CD4-positive, alpha-beta memory T cell (primary cell): ENCODE data around the gene RAB43. TPM values are rescaled to one million over a fixed set of nuclear protein-coding genes. Genes with fewer than 3 reads are reported as not detected.

Experiments
- CTCF ChIA-PET: fragments of 350-600 bp; sonication (Branson Sonifier 250); formaldehyde crosslinking; loops from one replicate; lab custom pipeline; 2021; ENCODE audit warnings: inconsistent platforms; ENCODE audit not compliant: partially characterized antibody; lab: Charles Lee
- POLR2A ChIA-PET: fragments of 350-600 bp; sonication (Branson Sonifier 250); formaldehyde crosslinking; loops from one replicate; lab custom pipeline; 2021; ENCODE audit not compliant: partially characterized antibody; lab: Charles Lee
- DNase-seq, 5 donors: peaks; one replicate each; pipeline versions ENCODE4 v3.0.0 to v3.0.0-alpha.2; 2020 to 2022; ENCODE audit warnings: mixed read lengths in 1 of 5
- H3K27ac ChIP-seq: one replicate; pipeline ENCODE4 v1.7.0; 2013; ENCODE audit warnings: low read depth, low read length
- H3K27me3 ChIP-seq: 2 replicates; pipeline ENCODE4 v1.7.0; 2013; ENCODE audit warnings: mild to moderate bottlenecking, low read length, moderate library complexity; ENCODE audit not compliant: insufficient read depth
- H3K36me3 ChIP-seq: 2 replicates; pipeline ENCODE4 v1.7.0; 2013; ENCODE audit warnings: mild to moderate bottlenecking, low read length, moderate library complexity; ENCODE audit not compliant: insufficient read depth
- H3K4me1 ChIP-seq: 2 replicates; pipeline ENCODE4 v1.7.0; 2013; ENCODE audit warnings: mild to moderate bottlenecking, low read length, moderate library complexity; ENCODE audit not compliant: insufficient read depth
- H3K4me3 ChIP-seq, 2 donors: one replicate each; pipeline ENCODE4 v1.7.0; 2013; ENCODE audit warnings: low read length in 2 of 2, mild to moderate bottlenecking in 1 of 2
- H3K9me3 ChIP-seq, 2 donors: one replicate each; pipeline ENCODE4 v1.7.0; 2013; ENCODE audit warnings: low read length in 2 of 2, control low read depth in 1 of 2; ENCODE audit not compliant: control insufficient read depth in 1 of 2
- H3K27ac Mint-ChIP-seq, 7 donors: one replicate each; pipeline ENCODE4 v1.8.0; 2020 to 2021; ENCODE audit warnings: mixed read lengths in 7 of 7, mild to moderate bottlenecking in 6 of 7, inconsistent platforms in 3 of 7, moderate library complexity in 3 of 7
- H3K27me3 Mint-ChIP-seq, 2 donors: one replicate each; pipeline ENCODE4 v1.8.0; 2020 to 2021; ENCODE audit warnings: mixed read lengths in 2 of 2
- H3K36me3 Mint-ChIP-seq, 2 donors: one replicate each; pipeline ENCODE4 v1.8.0; 2020 to 2021; ENCODE audit warnings: mixed read lengths in 2 of 2, inconsistent platforms in 1 of 2, mild to moderate bottlenecking in 1 of 2
- H3K4me1 Mint-ChIP-seq, 4 donors: one replicate each; pipeline ENCODE4 v1.8.0; 2020 to 2021; ENCODE audit warnings: mixed read lengths in 4 of 4, mild to moderate bottlenecking in 1 of 4
- H3K4me3 Mint-ChIP-seq, 8 donors: one replicate each; pipeline ENCODE4 v1.8.0; 2020 to 2021; ENCODE audit warnings: mixed read lengths in 8 of 8, mild to moderate bottlenecking in 7 of 8, moderate library complexity in 6 of 8, inconsistent platforms in 3 of 8
- H3K9me3 Mint-ChIP-seq, 8 donors: one replicate each; pipeline ENCODE4 v1.8.0; 2020 to 2021; ENCODE audit warnings: mixed read lengths in 8 of 8, mild to moderate bottlenecking in 5 of 8, inconsistent platforms in 3 of 8, moderate library complexity in 1 of 8
- intact Hi-C: fragments of 100-400 bp; cut with micrococcal nuclease; formaldehyde crosslinking; loops from one replicate; pipeline ENCODE4 v1.15.1; 2023
- polyA plus RNA-seq, 2 donors: library from polyadenylated mRNA; unstranded; fragments of 300-500 nt; fragmentation: Illumina TruSeq; gene quantifications; one replicate each; pipeline ENCODE4 v1.2.3, GENCODE V29; 2021
- total RNA-seq, 2 experiments: library from RNA; stranded (reverse); gene quantifications; one replicate each; pipeline ENCODE4 v1.2.3, GENCODE V29; 2021

The RAB43 gene
- total and polyA plus RNA-seq, 4 experiments from 2014 or later: 11.3 to 68.4 (median 40.4) TPM

- CTCF ChIA-PET: interaction anchor here (1.1 to 2.5 kb wide), 3 partner anchors 10 to 187 kb away, joined by 3 to 6 read pairs (median 4); no protein-coding TSS in a partner anchor
- DNase-seq: peak in 4 of 5 donors; percentile 18 to 35 (median 22)
- Mint-ChIP-seq H3K27ac (peak overlapping the region in 1 of 7 donors; percentile 7), H3K4me3 (no peak overlapping the region), H3K9me3 (no peaks in the 10 kb centered on the region), H3K27me3 (no peaks in the 10 kb centered on the region), H3K4me1 (peaks cover 3 to 11% (median 5%) of the 10 kb centered on the region in 4 donors), H3K36me3 (no peaks in the 10 kb centered on the region)
- no peaks in the 10 kb centered on the region for H3K9me3 ChIP-seq
- no peak overlapping the region for H3K27ac ChIP-seq
- intact Hi-C loops: no loop called here
- no peak overlapping the region for H3K4me3 ChIP-seq
- H3K4me1 ChIP-seq: peaks cover 7% of the 10 kb centered on the region
- POLR2A ChIA-PET: interaction anchor here (1.1 kb wide), 1 partner anchor 43 kb away, joined by 3 read pairs; no protein-coding TSS in a partner anchor
- H3K36me3 ChIP-seq: no peaks in the 10 kb centered on the region
- H3K27me3 ChIP-seq: no peaks in the 10 kb centered on the region
Measured at GRCh38 chr3:129058441-129059200, 63.0 kb downstream of the RAB43 start.

DNA sequence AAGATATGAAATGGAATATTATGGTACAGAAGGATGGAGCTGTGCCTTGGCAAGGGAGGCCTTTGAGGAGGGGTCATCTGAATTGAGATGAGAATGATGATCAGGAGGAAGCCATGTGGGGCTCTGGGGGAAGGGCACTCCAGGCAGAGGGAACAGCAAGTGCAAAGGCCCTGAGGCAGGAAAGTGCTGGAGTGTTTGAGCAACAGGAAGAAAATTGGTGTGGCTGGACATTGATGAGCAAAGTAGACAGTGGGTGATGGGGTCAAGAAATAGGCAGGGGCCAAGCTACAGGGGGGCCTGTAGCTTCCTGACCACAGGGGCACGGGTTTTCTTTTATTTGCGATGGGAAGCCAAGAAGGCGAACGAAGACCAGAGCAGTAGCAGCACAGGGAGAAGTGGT, 64.4 kb downstream of the RAB43 start:
- no peaks in the 10 kb centered on the region for H3K27me3 Mint-ChIP-seq
- Histone ChIP-seq H3K4me3 (no peak overlapping the region), H3K27ac (no peak overlapping the region), H3K27me3 (no peaks in the 10 kb centered on the region), H3K36me3 (no peaks in the 10 kb centered on the region), H3K4me1 (peaks cover 9% of the 10 kb centered on the region), H3K9me3 (no peaks in the 10 kb centered on the region)
- intact Hi-C loops: no loop called here
- no peak overlapping the region for H3K4me3 Mint-ChIP-seq
- no peaks in the 10 kb centered on the region for H3K9me3 Mint-ChIP-seq
- POLR2A ChIA-PET: interaction anchor here (1.1 kb wide), 1 partner anchor 41 kb away, joined by 3 read pairs; no protein-coding TSS in a partner anchor
- DNase-seq: no peak
- H3K4me1 Mint-ChIP-seq: peaks cover 6 to 17% (median 9%) of the 10 kb centered on the region in 4 donors
- H3K27ac Mint-ChIP-seq: peak overlapping the region in 4 of 7 donors; percentile 15 to 80 (median 32)
- CTCF ChIA-PET: interaction anchor here (1.1 to 2.5 kb wide), 3 partner anchors 12 to 189 kb away, joined by 3 to 6 read pairs (median 4); no protein-coding TSS in a partner anchor
- H3K36me3 Mint-ChIP-seq: no peaks in the 10 kb centered on the region

DNA sequence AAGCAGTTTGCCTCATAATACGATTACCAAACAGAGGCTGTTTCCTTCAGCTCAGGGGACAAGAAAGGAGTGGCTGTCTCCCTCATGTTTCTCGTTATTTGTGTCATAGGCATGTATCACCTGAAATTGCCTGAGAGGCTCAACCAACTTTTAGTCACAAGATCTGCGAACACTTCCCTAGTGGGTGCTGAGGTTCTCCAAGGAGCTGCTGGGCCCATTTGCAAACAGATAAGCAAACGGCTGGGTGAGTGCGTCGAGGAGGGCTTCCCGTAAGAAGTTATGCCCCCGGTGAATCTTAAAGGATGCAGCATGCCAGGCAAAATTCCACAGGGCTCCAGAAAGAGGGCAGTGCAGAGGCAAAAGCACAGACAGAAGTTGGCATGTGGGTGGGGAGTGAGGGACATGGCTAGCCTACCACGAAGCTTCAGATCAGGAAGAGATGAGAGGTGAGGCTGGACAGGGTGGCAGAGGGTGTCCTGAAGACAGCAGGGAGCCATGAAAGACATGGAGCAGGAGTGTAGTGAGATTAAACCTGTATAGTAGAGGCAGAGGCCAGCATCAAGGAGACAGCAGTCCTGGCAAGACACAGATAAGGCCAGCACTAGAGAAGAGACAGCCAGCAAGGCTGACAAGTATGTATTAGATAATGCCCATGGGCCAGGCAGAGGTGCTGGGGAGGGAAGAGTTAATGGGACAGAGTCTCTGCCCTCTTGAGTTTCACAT, 65.0 kb downstream of the RAB43 start:
- H3K4me1 Mint-ChIP-seq: peaks cover 6 to 17% (median 9%) of the 10 kb centered on the region in 4 donors
- Histone ChIP-seq H3K27ac (no peak overlapping the region), H3K9me3 (no peaks in the 10 kb centered on the region), H3K36me3 (no peaks in the 10 kb centered on the region), H3K4me1 (peaks cover 9% of the 10 kb centered on the region), H3K27me3 (no peaks in the 10 kb centered on the region), H3K4me3 (no peak overlapping the region)
- H3K27me3 Mint-ChIP-seq: no peaks in the 10 kb centered on the region
- ChIA-PET POLR2A (no interaction called here), CTCF (interaction anchor here (2.5 to 5.6 kb wide), 2 partner anchors 12 to 190 kb away, joined by 6 to 47 read pairs; no protein-coding TSS in a partner anchor)
- intact Hi-C loops: no loop called here
- DNase-seq: no peak
- H3K27ac Mint-ChIP-seq: peak overlapping the region in 1 of 7 donors; percentile 22
- no peaks in the 10 kb centered on the region for H3K36me3 Mint-ChIP-seq
- H3K4me3 Mint-ChIP-seq: no peak overlapping the region
- H3K9me3 Mint-ChIP-seq: no peaks in the 10 kb centered on the region

DNA sequence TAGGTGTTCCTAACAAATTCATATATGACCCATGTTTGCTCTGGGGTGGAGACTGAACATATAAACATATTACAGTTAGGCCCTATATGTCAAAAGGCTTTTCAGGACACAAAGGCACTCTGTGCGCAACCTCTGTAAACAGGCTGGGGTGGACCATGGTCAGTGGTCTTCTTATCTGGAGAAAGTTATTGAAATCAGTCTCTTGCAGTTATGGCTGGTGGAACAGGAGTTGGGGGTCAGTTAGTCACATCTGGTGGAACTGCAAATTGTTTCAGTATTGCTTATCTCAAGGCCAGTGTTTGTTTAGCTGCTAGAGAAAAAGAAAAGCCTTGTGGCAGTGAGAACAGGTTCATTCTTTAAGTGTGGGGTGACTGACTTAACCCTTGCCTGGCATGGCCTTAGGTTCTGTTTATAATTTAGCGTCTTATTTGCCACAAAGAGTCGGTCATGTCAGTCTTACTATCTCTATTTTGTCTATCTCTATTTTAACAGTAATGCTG, 66.9 kb downstream of the RAB43 start:
- Histone ChIP-seq H3K4me1 (peaks cover 9% of the 10 kb centered on the region), H3K27ac (no peak overlapping the region), H3K4me3 (no peak overlapping the region), H3K36me3 (no peaks in the 10 kb centered on the region), H3K9me3 (no peaks in the 10 kb centered on the region), H3K27me3 (no peaks in the 10 kb centered on the region)
- no peaks in the 10 kb centered on the region for H3K36me3 Mint-ChIP-seq
- H3K27ac Mint-ChIP-seq: no peak overlapping the region
- CTCF ChIA-PET: interaction anchor here (0.7 to 8.6 kb wide), 18 partner anchors 8 to 375 kb away, joined by 3 to 233 read pairs (median 8); partner anchors contain the start of genes COPG1 and RAB43
- DNase-seq: no peak
- no peaks in the 10 kb centered on the region for H3K27me3 Mint-ChIP-seq
- POLR2A ChIA-PET: interaction anchor here (1.4 to 3.9 kb wide), 2 partner anchors 51 to 66 kb away, joined by 5 to 60 read pairs; partner anchors contain the start of gene RAB43
- H3K4me1 Mint-ChIP-seq: peaks cover 6 to 17% (median 9%) of the 10 kb centered on the region in 4 donors
- no peaks in the 10 kb centered on the region for H3K9me3 Mint-ChIP-seq
- intact Hi-C loops: no loop called here
- no peak overlapping the region for H3K4me3 Mint-ChIP-seq

DNA sequence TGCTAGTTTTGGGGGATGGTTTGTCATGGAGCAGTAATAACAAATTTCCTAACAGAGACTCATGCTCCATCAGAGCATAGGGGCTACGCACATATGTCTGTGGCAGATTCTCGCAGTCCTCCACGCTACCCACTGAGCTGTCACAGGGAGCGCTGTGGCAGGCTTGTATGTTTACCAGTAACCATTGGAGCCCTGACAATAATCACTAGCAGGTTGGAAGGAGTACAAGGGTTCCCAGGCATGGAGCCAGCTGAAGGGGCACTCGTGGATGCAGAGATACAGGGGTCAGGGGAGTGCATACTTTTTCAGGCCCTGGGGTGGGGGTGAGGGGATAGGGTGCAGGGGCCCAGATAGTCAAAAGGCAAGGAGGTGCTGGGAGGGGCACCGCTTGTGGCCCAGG, 68.9 kb downstream of the RAB43 start:
- Mint-ChIP-seq H3K9me3 (peaks cover 3 to 6% (median 4%) of the 10 kb centered on the region in 8 donors), H3K4me1 (peaks cover 6 to 8% (median 7%) of the 10 kb centered on the region in 4 donors), H3K36me3 (peaks cover 0 to 4% of the 10 kb centered on the region in 2 donors), H3K27ac (peak overlapping the region in 3 of 7 donors; percentile 33 to 80 (median 52)), H3K4me3 (no peak overlapping the region), H3K27me3 (no peaks in the 10 kb centered on the region)
- DNase-seq: no peak
- Histone ChIP-seq H3K27me3 (no peaks in the 10 kb centered on the region), H3K27ac (no peak overlapping the region), H3K36me3 (no peaks in the 10 kb centered on the region), H3K4me3 (no peak overlapping the region), H3K9me3 (no peaks in the 10 kb centered on the region), H3K4me1 (peaks cover 5% of the 10 kb centered on the region)
- ChIA-PET CTCF (interaction anchor here (0.5 to 8.6 kb wide), 41 partner anchors 11 to 264 kb away, joined by 3 to 233 read pairs (median 7); partner anchors contain the start of genes CNBP, COPG1 and RAB43), POLR2A (interaction anchor here (1.0 to 3.9 kb wide), 11 partner anchors 13 to 264 kb away, joined by 3 to 60 read pairs (median 6); partner anchors contain the start of genes CNBP, COPG1 and RAB43)
- intact Hi-C loops: loop anchor here (1.0 to 2.0 kb wide), 5 partner anchors 50 to 193 kb away; partner anchors contain the start of gene ISY1

GRCh38 chr3:129051871-129052340, 69.7 kb downstream of the RAB43 start:
- no peak overlapping the region for H3K4me3 Mint-ChIP-seq
- H3K27me3 ChIP-seq: no peaks in the 10 kb centered on the region
- H3K4me1 Mint-ChIP-seq: peaks cover 6 to 8% (median 6%) of the 10 kb centered on the region in 4 donors
- H3K27ac ChIP-seq: no peak overlapping the region
- intact Hi-C loops: loop anchor here (2.0 kb wide), 1 partner anchor 49 kb away; no protein-coding TSS in a partner anchor
- H3K9me3 ChIP-seq: no peaks in the 10 kb centered on the region
- peaks cover 0 to 4% of the 10 kb centered on the region in 2 donors for H3K36me3 Mint-ChIP-seq
- no peak overlapping the region for H3K4me3 ChIP-seq
- ChIA-PET POLR2A (interaction anchor here (0.6 to 3.9 kb wide), 8 partner anchors 17 to 264 kb away, joined by 3 to 60 read pairs (median 5); partner anchors contain the start of genes COPG1 and RAB43), CTCF (interaction anchor here (0.5 to 8.6 kb wide), 32 partner anchors 10 to 265 kb away, joined by 3 to 233 read pairs (median 8); partner anchors contain the start of genes CNBP, COPG1 and RAB43)
- no peaks in the 10 kb centered on the region for H3K36me3 ChIP-seq
- no peak for DNase-seq
- peaks cover 5% of the 10 kb centered on the region for H3K4me1 ChIP-seq
- H3K27ac Mint-ChIP-seq: peak overlapping the region in 1 of 7 donors; percentile 11
- H3K9me3 Mint-ChIP-seq: peaks cover 3 to 6% (median 4%) of the 10 kb centered on the region in 8 donors
- no peaks in the 10 kb centered on the region for H3K27me3 Mint-ChIP-seq
